Activated T-cell treated with anti-CD3 and anti-CD28 coated beads for 24 hours (primary cell): ENCODE results near the gene SLC34A2.

ENCODE experiments used
- DNase-seq: peaks from one replicate; pipeline ENCODE4 v3.0.0-alpha.2; 2020; ENCODE audit warnings: low read depth

Gene SLC34A2

DNA sequence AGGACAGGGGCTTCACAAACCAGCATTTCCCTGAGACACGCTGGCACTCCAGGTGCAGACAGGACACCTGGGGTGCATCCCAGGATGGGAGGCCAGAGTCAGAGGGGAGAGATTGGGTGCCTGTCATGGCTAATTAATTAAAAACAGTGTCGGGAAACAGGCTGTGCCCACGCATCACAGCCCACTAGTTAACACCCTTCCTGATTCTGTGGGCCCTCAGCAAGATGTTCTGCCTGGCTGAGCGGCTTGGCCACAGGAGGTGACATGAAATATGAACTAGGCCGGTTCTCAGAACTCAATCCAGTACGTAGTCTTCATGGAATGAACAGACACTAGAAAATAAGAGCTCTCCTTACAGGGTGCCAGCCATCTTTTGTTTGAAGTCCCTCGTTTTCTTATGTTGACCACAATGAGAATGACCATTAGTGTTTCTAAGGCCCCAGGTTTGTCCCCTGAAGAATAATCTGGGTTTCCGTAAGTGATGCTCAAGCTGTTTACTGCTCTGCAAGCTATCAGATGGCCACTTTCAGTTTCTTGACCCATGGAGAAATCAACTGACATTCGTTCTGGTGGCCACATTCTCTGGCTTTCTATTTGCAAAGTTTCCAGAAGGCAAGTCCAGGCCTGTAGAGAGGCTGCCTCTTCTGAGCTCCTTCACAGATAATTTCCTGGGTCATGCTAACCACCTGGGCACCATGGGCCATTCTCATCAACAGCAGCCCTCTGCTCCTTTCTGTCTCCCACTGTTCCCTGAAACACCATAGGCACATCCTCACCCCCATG lies 72.3 kb downstream of the SLC34A2 start:
- DNase-seq = no peak
